ENCODE measurements around the gene EXOSC3. TPM values are rescaled to one million over a fixed set of nuclear protein-coding genes. Genes with fewer than 3 reads are reported as not detected.

EXOSC3 gene
- total RNA-seq, 1 donor from 2014 or later = 68.9 TPM

DNA sequence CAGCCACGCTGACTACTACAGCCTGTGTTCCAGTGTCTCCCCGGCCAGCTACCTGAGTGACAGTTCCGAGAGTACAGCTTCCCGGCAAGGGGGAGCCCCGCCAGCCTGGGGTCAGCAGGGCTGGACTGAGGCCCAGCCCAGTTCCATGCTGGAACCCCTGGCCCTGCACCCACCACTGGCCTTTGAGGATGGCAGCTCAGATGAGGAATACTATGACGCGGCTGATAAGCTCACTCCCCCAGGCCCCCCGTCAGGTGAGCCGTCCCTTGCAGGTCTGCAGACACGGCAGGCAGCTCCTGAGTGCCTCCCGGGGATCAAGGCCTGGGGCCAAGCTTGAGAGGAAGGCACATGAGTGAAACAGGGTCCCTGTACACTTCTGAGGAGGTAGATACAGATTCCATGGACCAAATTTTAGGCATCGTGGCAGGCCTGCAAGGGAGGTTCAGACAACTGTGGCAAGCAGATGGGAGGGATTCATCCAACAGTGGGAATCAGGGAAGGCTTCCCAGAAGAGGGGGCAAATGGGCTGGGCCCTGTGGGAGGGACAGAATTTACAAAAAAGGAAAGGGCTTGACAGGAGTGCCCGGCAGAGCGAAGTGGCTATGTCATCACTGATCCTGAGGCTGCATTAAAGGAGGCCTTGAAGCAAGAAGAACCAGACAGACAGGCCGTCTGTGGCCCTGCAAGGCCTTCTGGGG lies 44.1 kb downstream of the EXOSC3 start:
- intact Hi-C loops (cut with micrococcal nuclease) = loop anchor here (10.0 kb wide), 1 partner anchor 344 kb away; no protein-coding TSS in a partner anchor

DNA sequence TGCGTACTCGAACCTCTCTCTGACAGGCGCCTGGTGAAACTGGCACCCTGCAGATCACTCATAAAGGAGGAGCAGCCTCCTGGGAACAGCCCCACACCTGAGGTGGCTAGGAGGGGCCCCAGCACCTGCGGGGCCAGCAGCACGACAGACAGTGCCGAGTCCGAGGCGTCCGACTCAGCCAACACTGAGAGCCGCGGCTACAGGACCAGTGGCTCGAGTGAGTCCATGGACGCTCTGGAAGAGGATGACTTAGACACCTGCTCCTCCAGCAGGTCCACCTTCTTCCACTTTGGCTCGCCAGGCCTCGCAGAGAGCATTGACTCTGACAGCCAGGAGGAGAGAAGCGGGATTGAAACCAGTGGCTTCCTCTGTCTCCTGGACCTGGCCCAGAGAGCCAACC lies 44.7 kb downstream of the EXOSC3 start:
- intact Hi-C loops (cut with micrococcal nuclease) = loop anchor here (10.0 kb wide), 1 partner anchor 345 kb away; no protein-coding TSS in a partner anchor

DNA sequence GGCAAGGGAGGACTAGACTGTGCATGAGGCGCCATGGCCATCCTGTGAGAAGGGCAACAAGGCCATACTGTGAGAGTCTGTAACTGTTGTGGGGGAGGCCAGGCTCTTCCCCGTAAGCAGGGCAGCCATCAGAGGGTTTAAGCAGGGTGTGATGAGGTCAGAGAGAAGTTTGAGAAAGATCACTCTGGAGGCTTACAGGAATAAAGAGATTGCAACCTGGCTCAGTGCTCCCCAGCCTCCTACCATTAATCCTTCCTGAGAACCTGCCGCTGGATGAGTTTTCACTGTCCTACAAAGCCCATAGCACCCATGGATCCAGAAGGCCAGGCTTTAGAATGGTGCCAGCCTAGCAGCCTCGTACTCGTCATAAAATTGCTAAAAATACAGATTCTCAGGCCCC lies 45.6 kb downstream of the EXOSC3 start:
- intact Hi-C loops (cut with micrococcal nuclease) = no loop called here

DNA sequence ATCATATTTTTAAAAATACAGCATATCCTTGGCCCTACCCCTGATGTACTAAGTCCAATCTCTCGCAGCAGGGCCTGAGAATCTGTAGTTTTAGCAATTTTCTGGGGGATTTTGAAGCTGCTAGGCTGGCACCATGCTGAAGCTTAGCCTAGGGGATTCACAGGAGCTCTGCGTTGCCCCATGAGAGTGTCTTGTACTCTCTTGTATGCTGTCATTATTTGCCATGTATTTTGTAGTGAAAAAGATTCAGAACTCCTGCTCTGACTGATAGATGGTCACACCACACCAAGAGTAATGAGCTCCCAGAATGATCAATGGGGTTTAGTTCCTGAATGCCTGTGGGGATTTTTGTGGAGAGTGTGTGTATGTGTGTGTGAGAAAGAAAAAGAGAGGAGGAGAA lies 51.9 kb downstream of the EXOSC3 start:
- intact Hi-C loops (cut with micrococcal nuclease) = no loop called here

DNA sequence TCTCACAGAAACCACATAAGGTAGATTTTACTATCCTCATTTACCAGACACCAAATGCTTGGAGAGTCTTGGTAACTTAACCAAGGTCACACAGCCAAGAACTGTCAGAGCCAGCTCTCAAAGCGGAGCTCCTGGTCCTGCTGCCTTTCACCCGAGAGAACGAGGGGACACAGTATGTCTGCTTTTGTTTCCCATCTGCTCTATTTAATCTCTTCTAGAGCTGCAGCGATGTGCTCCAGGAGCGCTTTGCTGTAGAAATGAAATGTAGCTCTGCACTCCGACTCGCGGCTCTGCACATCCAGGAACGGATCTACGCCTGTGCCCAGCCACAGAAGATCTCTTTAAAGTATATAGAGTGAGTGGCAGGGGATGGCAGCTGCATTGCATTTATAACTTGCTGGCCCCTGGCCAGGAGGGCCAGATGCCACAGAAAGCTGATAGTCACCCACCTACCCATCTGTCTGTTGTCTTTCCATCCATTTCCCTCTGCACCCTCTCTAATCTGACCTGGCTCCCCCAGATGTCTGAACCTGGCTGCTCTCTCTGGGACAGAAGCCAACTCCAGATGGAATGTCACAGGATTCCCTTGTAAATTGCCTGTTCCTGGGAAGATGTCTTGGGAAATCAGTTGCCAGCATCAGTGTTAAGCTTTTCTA lies 52.6 kb downstream of the EXOSC3 start:
- intact Hi-C loops (cut with micrococcal nuclease) = no loop called here

DNA sequence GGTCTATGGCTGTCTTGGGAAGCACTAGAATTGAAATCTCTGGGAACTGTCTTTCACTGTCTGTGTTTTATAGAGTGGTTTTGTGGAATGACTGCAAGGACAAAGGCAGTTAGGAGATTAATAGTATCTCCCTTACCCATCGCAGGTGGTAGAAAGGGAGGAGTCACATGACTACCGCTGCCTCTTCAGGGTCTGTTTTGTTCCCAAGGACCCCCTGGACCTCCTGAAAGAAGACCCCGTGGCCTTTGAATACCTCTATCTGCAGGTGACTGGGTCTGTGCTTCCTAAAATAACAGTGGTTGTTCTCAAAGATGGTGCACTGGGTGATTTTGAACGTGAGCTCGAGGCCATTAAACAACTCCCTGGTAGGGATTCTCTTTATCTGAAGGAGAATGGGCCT lies 54.0 kb downstream of the EXOSC3 start:
- intact Hi-C loops (cut with micrococcal nuclease) = no loop called here

DNA sequence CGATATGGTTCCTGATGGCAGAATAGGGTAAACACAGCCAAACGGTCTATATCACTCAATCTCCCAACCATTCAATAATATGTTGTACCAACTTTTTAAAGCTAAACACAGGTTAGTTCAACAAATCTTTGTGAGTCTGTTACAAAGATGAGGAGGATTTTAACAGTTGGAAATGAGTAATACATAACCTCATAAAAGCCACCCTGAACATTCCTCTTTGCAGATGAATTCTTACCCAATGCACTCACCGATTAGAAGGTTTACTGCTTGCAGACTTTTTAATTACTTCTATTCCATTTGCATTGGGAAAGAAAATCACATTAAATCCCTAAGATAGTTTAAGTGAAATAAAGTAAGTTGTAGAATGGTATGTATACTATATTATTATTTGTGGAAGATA lies 54.6 kb downstream of the EXOSC3 start:
- intact Hi-C loops (cut with micrococcal nuclease) = no loop called here

Other genes with a start within 250 kb of the EXOSC3 start
- 3.1 and 5.0 TPM in 2 replicates for gene FBXO10, start 208.7 kb downstream of the EXOSC3 start, total RNA-seq
- 79.7 and 83.9 TPM in 2 replicates for gene TOMM5, start 192.5 kb downstream of the EXOSC3 start, total RNA-seq
- gene FRMPD1, start 134.1 kb downstream of the EXOSC3 start, total RNA-seq = not detected in 2 replicates
- 14.4 and 14.7 TPM in 2 replicates for gene TRMT10B, start 31.3 kb downstream of the EXOSC3 start, total RNA-seq
- gene DCAF10, start 15.7 kb upstream of the EXOSC3 start, total RNA-seq = 17.7 and 19.9 TPM in 2 replicates
- 30.7 and 32.9 TPM in 2 replicates for gene SLC25A51, start 119.1 kb upstream of the EXOSC3 start, total RNA-seq

All from T-helper 1 cell treated with Interleukin-12 subunit alpha and Interleukin-12 subunit beta and Interleukin-4 antibody, amounts not matched to agents 30 ng/mL and 1 ng/mL, for 36 hours (primary cell).